NCI-H510A treated with DMSO at 0.1 percent for 48 hours (cell line): ENCODE data around the gene ZC3HAV1.

Source experiments
- DNase-seq: peaks from one replicate; lab custom pipeline; 2025; lab: John Stamatoyannopoulos, UW

Gene ZC3HAV1

GRCh38 chr7:139023076-139023475 is 86.4 kb downstream of the ZC3HAV1 start:
- no peak for DNase-seq

- DNase-seq: no peak
Measured at GRCh38 chr7:139022286-139022685, 87.2 kb downstream of the ZC3HAV1 start.

GRCh38 chr7:139018910-139019309 is 90.6 kb downstream of the ZC3HAV1 start:
- DNase-seq: no peak

GRCh38 chr7:139016931-139017511 is 92.5 kb downstream of the ZC3HAV1 start:
- DNase-seq: peak; percentile 62

DNA sequence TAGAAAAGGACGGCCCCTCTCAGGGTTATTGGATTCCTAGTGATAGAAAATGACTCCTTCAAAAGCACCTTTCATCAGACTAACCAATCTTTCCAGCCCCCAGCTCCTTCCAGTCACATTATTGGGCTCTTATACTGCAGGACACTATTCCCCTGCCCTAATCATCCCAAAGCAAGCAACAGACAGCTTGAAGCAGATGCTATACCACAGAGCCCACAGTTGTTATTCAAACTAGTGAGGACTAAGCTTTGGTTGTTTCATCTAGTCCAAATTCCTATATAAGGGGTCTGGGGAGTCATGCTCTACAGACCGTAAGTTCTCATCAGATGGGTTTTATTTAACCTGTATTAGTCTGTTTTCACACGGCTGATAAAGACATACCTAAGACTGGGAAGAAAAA is 98.1 kb downstream of the ZC3HAV1 start:
- DNase-seq: no peak

- no peak for DNase-seq
Measured at GRCh38 chr7:139004321-139005090, 105.0 kb downstream of the ZC3HAV1 start.

- no peak for DNase-seq
Measured at GRCh38 chr7:138999414-138999813, 110.1 kb downstream of the ZC3HAV1 start.
